HG02840 (cell line): ENCODE results near the gene DELE1.

Source experiments
- ATAC-seq: cut with Tn5 transposase; IDR thresholded peaks from one replicate; pipeline ENCODE4 v1.9.1; 2021; ENCODE audit warnings: mild to moderate bottlenecking, moderate library complexity, moderate number of reproducible peaks; ENCODE audit not compliant: unreplicated experiment, low FRiP score

DELE1 gene

GRCh38 chr5:141986072-141986471, 62.4 kb downstream of the DELE1 start:
- no peak for ATAC-seq

GRCh38 chr5:141989720-141990119, 66.0 kb downstream of the DELE1 start:
- ATAC-seq, result no peak
